GM13977 (cell line): Measurements from ENCODE around the gene LRRC8D.

Source experiments
- DNase-seq: peaks from one replicate; pipeline ENCODE4 v3.0.0; 2012; ENCODE audit warnings: low spot score
- in situ Hi-C: fragments of 300-500 bp; cut with MboI; formaldehyde crosslinking; loops from one replicate; pipeline ENCODE4 v1.12.0; 2022; ENCODE audit warnings: low sequenced_read_pairs, low pct_unique_long_range_greater_than_20kb, mixed read lengths, inconsistent platforms; ENCODE audit not compliant: unreplicated experiment
- TF ChIP-seq, protein P1 (sequence below): IDR thresholded peaks from 2 replicates; pipeline ENCODE4 v1.5.1; 2012; ENCODE audit warnings: mild to moderate bottlenecking, control low read depth; ENCODE audit not compliant: insufficient read depth; ENCODE audit errors: extremely low read depth, missing control alignments

Gene LRRC8D

DNA sequence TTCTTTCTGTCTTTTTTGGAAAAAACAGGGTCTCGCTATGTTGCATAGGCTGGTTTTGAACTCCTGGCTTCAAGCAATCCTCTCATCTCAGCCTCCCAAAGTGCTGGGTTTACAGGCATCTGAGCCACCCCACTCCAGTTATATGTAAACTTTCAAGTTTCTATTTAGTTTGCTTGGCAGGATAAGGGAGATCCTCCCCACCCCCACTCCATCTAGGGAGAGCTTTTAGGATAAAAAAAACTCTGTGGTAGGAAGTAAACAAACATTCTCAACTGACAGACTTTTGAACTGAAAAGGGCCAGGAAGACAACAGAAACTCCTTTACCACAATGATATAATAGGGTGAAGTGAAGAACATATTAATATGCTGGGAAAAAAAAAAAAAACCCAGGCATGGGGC, 133.1 kb downstream of the LRRC8D start:
- TF ChIP-seq, protein P1, sequence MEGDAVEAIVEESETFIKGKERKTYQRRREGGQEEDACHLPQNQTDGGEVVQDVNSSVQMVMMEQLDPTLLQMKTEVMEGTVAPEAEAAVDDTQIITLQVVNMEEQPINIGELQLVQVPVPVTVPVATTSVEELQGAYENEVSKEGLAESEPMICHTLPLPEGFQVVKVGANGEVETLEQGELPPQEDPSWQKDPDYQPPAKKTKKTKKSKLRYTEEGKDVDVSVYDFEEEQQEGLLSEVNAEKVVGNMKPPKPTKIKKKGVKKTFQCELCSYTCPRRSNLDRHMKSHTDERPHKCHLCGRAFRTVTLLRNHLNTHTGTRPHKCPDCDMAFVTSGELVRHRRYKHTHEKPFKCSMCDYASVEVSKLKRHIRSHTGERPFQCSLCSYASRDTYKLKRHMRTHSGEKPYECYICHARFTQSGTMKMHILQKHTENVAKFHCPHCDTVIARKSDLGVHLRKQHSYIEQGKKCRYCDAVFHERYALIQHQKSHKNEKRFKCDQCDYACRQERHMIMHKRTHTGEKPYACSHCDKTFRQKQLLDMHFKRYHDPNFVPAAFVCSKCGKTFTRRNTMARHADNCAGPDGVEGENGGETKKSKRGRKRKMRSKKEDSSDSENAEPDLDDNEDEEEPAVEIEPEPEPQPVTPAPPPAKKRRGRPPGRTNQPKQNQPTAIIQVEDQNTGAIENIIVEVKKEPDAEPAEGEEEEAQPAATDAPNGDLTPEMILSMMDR: no peak
- no peak for DNase-seq
- in situ Hi-C loops: loop anchor here (10.0 kb wide), 1 partner anchor 169 kb away; no protein-coding TSS in a partner anchor

DNA sequence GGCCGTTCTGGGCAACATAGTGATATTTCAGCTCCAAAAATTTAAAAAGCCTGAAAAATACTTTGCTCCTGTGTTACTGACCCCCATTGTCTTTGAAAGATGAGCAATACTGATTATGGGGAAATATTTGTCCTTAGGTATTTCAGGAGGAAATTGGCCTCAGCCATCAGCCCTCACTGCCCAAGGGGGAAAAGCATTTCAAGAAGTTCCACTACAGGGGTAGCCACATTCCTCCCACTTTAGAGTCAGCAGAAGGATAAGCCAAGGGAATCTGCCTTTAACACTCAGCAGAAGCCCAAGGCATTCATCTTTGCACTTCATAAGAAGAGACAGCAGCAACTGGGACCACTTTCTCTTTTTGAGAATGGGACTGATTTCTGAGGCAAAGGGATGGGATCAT, 133.6 kb downstream of the LRRC8D start:
- in situ Hi-C loops: loop anchor here (10.0 kb wide), 1 partner anchor 170 kb away; no protein-coding TSS in a partner anchor
- TF ChIP-seq, protein P1: no peak
- no peak for DNase-seq

DNA sequence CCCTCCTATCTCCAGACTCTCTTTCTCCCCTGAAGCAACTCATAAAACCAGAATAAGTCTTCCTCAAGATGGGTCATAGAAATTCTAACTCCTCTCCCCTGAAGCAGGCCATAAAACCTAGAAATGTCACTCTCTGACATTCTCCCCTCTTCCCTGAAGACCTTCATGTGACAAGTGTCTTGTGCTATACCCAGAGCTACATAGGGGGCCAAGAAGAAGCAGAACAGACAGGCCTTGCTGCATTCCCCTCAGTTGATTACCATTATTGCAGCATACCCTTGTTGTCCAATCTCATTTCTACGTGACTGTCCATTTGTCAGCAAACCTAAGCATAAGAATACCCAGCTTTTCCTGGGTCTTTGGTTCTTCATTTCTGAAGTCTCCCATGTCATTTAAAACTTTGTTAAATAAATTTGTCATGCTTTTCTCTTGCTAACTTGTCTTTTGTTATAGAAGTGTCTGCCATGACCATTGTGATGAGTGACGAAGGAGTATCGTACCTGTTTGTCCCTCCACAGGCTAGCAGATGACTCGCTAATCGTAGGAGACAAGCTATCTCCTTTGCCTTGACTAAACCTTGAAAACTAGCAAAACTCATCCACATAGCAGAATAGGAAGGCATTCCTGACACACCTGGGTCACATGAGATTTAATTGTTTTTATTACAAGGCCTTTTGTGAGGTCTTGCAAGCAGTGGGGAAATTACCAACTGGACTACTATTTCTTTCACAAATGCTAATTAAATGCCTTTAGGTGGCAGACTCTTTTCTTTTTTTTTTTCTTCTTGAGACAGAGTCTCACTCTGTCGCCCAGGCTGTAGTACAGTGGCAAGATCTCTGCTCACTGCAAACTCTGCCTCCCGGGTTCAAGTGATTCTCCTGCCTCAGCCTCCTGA, 134.7 kb downstream of the LRRC8D start:
- DNase-seq: no peak
- in situ Hi-C loops: loop anchor here (10.0 kb wide), 1 partner anchor 171 kb away; no protein-coding TSS in a partner anchor
- TF ChIP-seq, protein P1: no peak

- in situ Hi-C loops: loop anchor here (10.0 kb wide), 1 partner anchor 172 kb away; no protein-coding TSS in a partner anchor
- no peak for DNase-seq
- TF ChIP-seq, protein P1: no peak
Observed at GRCh38 chr1:89957107-89957506, 136.3 kb downstream of the LRRC8D start.

GRCh38 chr1:89958851-89959654, 138.2 kb downstream of the LRRC8D start:
- TF ChIP-seq, protein P1: no peak
- in situ Hi-C loops: loop anchor here (10.0 kb wide), 1 partner anchor 174 kb away; no protein-coding TSS in a partner anchor

GRCh38 chr1:89959719-89960118, 138.9 kb downstream of the LRRC8D start:
- TF ChIP-seq, protein P1: no peak
- in situ Hi-C loops: loop anchor here (10.0 kb wide), 1 partner anchor 175 kb away; no protein-coding TSS in a partner anchor
- no peak for DNase-seq

More at GRCh38 chr1:89958851-89959654, 138.2 kb downstream of the LRRC8D start:
- DNase-seq: no peak
